HepG2 (cell line): Measurements from ENCODE around the gene PTRHD1. TPM values are rescaled to one million over a fixed set of nuclear protein-coding genes. Genes with fewer than 3 reads are reported as not detected.

Source experiments
- ATAC-seq: fragments of 200-7000 bp; cut with Tn5 transposase; 3 replicates; pipeline ENCODE4 v1.9.1; 2020; ENCODE audit warnings: mild to moderate bottlenecking, moderate library complexity
- BruUV-seq: library from RNA; stranded (reverse); fragments of 400-500 nt; replicated peaks from 2 replicates; lab custom pipeline; 2021; lab: Mats Ljungman, UMichigan
- CTCF ChIA-PET: fragments of 300-600 bp; formaldehyde crosslinking; extraction: SDS; loops from one replicate; lab custom pipeline; 2021; ENCODE audit warnings: low total read pairs, inconsistent platforms, low intra/inter-chr PET ratio; lab: Yijun Ruan, JAX
- POLR2A ChIA-PET: fragments of 350-600 bp; sonication (Branson Sonifier 250); formaldehyde crosslinking; loops from one replicate; lab custom pipeline; 2020; ENCODE audit warnings: antibody characterized with exemption, inconsistent platforms; lab: Yijun Ruan, JAX
- DNase-seq: peaks from one replicate; pipeline ENCODE4 v3.0.0-alpha.2; 2015; ENCODE audit warnings: low spot score
- FAIRE-seq: peaks from 3 replicates; lab custom pipeline; 2011; peaks lifted over from hg19 to GRCh38; lab: Jason Lieb, UNC
- H2AFZ ChIP-seq: one replicate; pipeline ENCODE4 v1.6.1; 2011; ENCODE audit warnings: low read length, inconsistent platforms
- H3K27ac ChIP-seq: fragments of 300-600 bp; 3 replicates; pipeline ENCODE4 v1.8.0; 2011; ENCODE audit warnings: mixed run types, mild to moderate bottlenecking, mixed read lengths, low read length, inconsistent platforms; ENCODE audit not compliant: insufficient read depth; ENCODE audit errors: extremely low read length
- H3K27me3 ChIP-seq, 2 experiments: fragments of 200-600 bp in 1 of 2; 2 replicates in 1 of 2; 3 replicates in 1 of 2; pipeline versions ENCODE4 v1.6.0 to v1.8.0; 2011; ENCODE audit warnings: low read length in 2 of 2, mild to moderate bottlenecking in 2 of 2, moderate library complexity in 2 of 2, inconsistent platforms in 1 of 2; ENCODE audit not compliant: insufficient read depth in 2 of 2, control insufficient read depth in 1 of 2
- H3K36me3 ChIP-seq, 2 experiments: fragments of 200-600 bp in 1 of 2; replicated peaks in 1 of 2; 2 replicates in 1 of 2; 3 replicates in 1 of 2; pipeline versions ENCODE4 v1.5.1 to v1.8.0; 2011; ENCODE audit warnings: low read length in 2 of 2, inconsistent platforms in 1 of 2; ENCODE audit not compliant: insufficient read depth in 2 of 2, control insufficient read depth in 1 of 2
- H3K4me1 ChIP-seq: 2 replicates; pipeline ENCODE4 v1.5.1; 2012; ENCODE audit warnings: low read length, inconsistent platforms; ENCODE audit not compliant: insufficient read depth
- H3K4me2 ChIP-seq: 2 replicates; pipeline ENCODE4 v1.6.0; 2011; ENCODE audit warnings: low read depth, low read length, inconsistent platforms
- H3K4me3 ChIP-seq, 3 experiments: fragments of 200-600 bp in 1 of 3; sonication (generic), shearing (Covaris generic) in 1 of 3; replicated peaks in 1 of 3; 2 replicates each; pipeline ENCODE4 v1.5.1; 2011 to 2016; ENCODE audit warnings: low read length in 3 of 3, inconsistent platforms in 2 of 3, low read depth in 2 of 3, mild to moderate bottlenecking in 2 of 3, control low read depth in 1 of 3, mixed read lengths in 1 of 3; ENCODE audit not compliant: insufficient read depth in 1 of 3
- H3K79me2 ChIP-seq: one replicate; pipeline ENCODE4 v1.6.1; 2011; ENCODE audit warnings: low read length, inconsistent platforms; ENCODE audit not compliant: insufficient read depth
- H3K9ac ChIP-seq: 2 replicates; pipeline ENCODE4 v1.6.0; 2011; ENCODE audit warnings: mild to moderate bottlenecking, low read depth, low read length, inconsistent platforms; ENCODE audit not compliant: insufficient read depth
- H3K9me3 ChIP-seq: 2 replicates; pipeline ENCODE4 v1.5.1; 2012; ENCODE audit warnings: mild to moderate bottlenecking, low read length
- H4K20me1 ChIP-seq: 2 replicates; pipeline ENCODE4 v1.6.0; 2011; ENCODE audit warnings: inconsistent platforms, mild to moderate bottlenecking, low read length, moderate library complexity; ENCODE audit not compliant: insufficient read depth
- CBX2 ChIP-seq, 2 experiments: fragments of 200-600 bp in 1 of 2; sonication (generic); formaldehyde crosslinking in 1 of 2; IDR thresholded peaks; 2 replicates each; pipeline versions ENCODE4 v1.7.0 to v1.8.1; 2018 to 2022; ENCODE audit warnings: low read depth in 2 of 2, low read length in 1 of 2, mild to moderate bottlenecking in 1 of 2, missing genetic modification reagents in 1 of 2
- CHD4 ChIP-seq: fragments of 200-600 bp; sonication (generic); IDR thresholded peaks from 2 replicates; pipeline ENCODE4 v1.7.0; 2017; ENCODE audit warnings: mild to moderate bottlenecking, low read length, borderline replicate concordance
- ELK4 ChIP-seq: sonication (generic); formaldehyde crosslinking; IDR thresholded peaks from 2 replicates; pipeline ENCODE4 v1.9.0; 2021; ENCODE audit warnings: missing genetic modification reagents, borderline replicate concordance
- HMGXB3 ChIP-seq: sonication (generic); formaldehyde crosslinking; IDR thresholded peaks from 2 replicates; pipeline ENCODE4 v1.4.0; 2020; ENCODE audit warnings: missing genetic modification reagents, borderline replicate concordance
- REPIN1 ChIP-seq: sonication (generic); formaldehyde crosslinking; IDR thresholded peaks from 2 replicates; pipeline ENCODE4 v1.8.0; 2022; ENCODE audit warnings: missing genetic modification reagents, low read depth, mild to moderate bottlenecking, borderline replicate concordance
- TBX2 ChIP-seq: sonication (generic); formaldehyde crosslinking; IDR thresholded peaks from 2 replicates; pipeline ENCODE4 v1.5.0; 2020; ENCODE audit warnings: missing genetic modification reagents, mild to moderate bottlenecking, borderline replicate concordance
- TRAFD1 ChIP-seq: sonication (generic); formaldehyde crosslinking; IDR thresholded peaks from 2 replicates; pipeline ENCODE4 v1.5.1; 2020; ENCODE audit warnings: missing genetic modification reagents, mild to moderate bottlenecking, borderline replicate concordance
- ZBTB3 ChIP-seq: sonication (generic); formaldehyde crosslinking; IDR thresholded peaks from 2 replicates; pipeline ENCODE4 v1.4.0; 2020; ENCODE audit warnings: low read depth, mild to moderate bottlenecking, moderate library complexity, missing genetic modification reagents, borderline replicate concordance
- ZNF343 ChIP-seq: sonication (generic); formaldehyde crosslinking; IDR thresholded peaks from 2 replicates; pipeline ENCODE4 v1.4.0; 2020; ENCODE audit warnings: mild to moderate bottlenecking, missing genetic modification reagents
- ZNF615 ChIP-seq: sonication (generic); formaldehyde crosslinking; IDR thresholded peaks from 2 replicates; pipeline ENCODE4 v1.5.0; 2020; ENCODE audit warnings: mild to moderate bottlenecking, missing genetic modification reagents, borderline replicate concordance
- WGBS: methylation state at CpG from one replicate; pipeline ENCODE4 v1.1.6; 2017; ENCODE audit warnings: low lambda C conversion rate; 5-methylcytosine and 5-hydroxymethylcytosine counted together
- in situ Hi-C: cut with HindIII; loops from 2 replicates; pipeline ENCODE4 v1.10.0; 2017; ENCODE audit warnings: low pct_unique_long_range_greater_than_20kb; ENCODE audit not compliant: extremely low pct_ligation_motif_present
- intact Hi-C: fragments of 100-400 bp; cut with micrococcal nuclease; formaldehyde crosslinking; loops from one replicate; pipeline ENCODE4 v1.10.0; 2022; ENCODE audit not compliant: unreplicated experiment
- polyA plus RNA-seq, 8 experiments: library from polyadenylated mRNA; depleted of rRNA in 3 of 8; stranded (reverse) in 7 of 8; unstranded in 1 of 8; fragments of >200 nt; fragmentation: Illumina TruSeq in 4 of 8; extraction: Trizol in 4 of 8; gene quantifications; 2 replicates each; pipeline versions ENCODE4 v1.2.1 to v1.2.3, GENCODE V29; 2011 to 2016; ENCODE audit warnings: low read depth in 4 of 8, missing spikeins in 1 of 8, mixed read lengths in 1 of 8; ENCODE audit not compliant: insufficient read depth in 1 of 8
- total RNA-seq, 5 experiments: library from RNA; depleted of rRNA; stranded (reverse); fragments of >200 nt; fragmentation: Illumina TruSeq; extraction: Trizol; gene quantifications; 2 replicates each; pipeline ENCODE4 v1.2.3, GENCODE V29; 2016; ENCODE audit warnings: low read depth in 1 of 5

PTRHD1 gene
- total and polyA plus RNA-seq, 2 of the 13 experiments (the other 11 are each of a cell fraction or from before 2014, with no cell fraction given) = 72.6 to 90.8 TPM

GRCh38 chr2:24744356-24744755 lies 48.8 kb downstream of the PTRHD1 start:
- FAIRE-seq = no peak
- no peak for TF ChIP-seq CBX2 (IDR thresholded peaks at IDR 0.05; ENCODE audit: low read depth, low read length)
- no peak for TF ChIP-seq CBX2 (CRISPR knock-in tag; IDR thresholded peaks at IDR 0.05; ENCODE audit: low read depth)
- TF ChIP-seq ZNF343 (CRISPR knock-in tag) = no peak
- TF ChIP-seq ZBTB3 (CRISPR knock-in tag) = no peak
- TF ChIP-seq ZNF615 (CRISPR knock-in tag) = no peak
- ChIA-PET POLR2A (no interaction called here), CTCF (no interaction called here)
- Histone ChIP-seq H3K27ac (no peak overlapping the region), H3K4me1 (no peaks in the 10 kb centered on the region), H4K20me1 (no peaks in the 10 kb centered on the region), H3K27me3 (no peaks in the 10 kb centered on the region), H3K4me2 (no peak overlapping the region), H3K36me3 (peaks cover 1 to 13% of the 10 kb centered on the region in 2 experiments; a peak in 2 of 5 replicates), H3K9me3 (no peaks in the 10 kb centered on the region), H2AFZ (no peak overlapping the region), H3K4me3 (no peak overlapping the region), H3K79me2 (no peaks in the 10 kb centered on the region), H3K9ac (no peak overlapping the region)
- 74% methylated on average over 1 of the region's 1 CpG for WGBS
- in situ Hi-C loops = no loop called here
- ATAC-seq = no peak
- DNase-seq = no peak
- no TSS peak for BruUV-seq
- intact Hi-C loops = no loop called here

GRCh38 chr2:24743924-24744323 lies 49.3 kb downstream of the PTRHD1 start:
- Histone ChIP-seq H3K9ac (no peak overlapping the region), H4K20me1 (no peaks in the 10 kb centered on the region), H3K9me3 (no peaks in the 10 kb centered on the region), H3K4me1 (no peaks in the 10 kb centered on the region), H3K4me3 (no peak overlapping the region), H3K79me2 (no peaks in the 10 kb centered on the region), H3K27me3 (no peaks in the 10 kb centered on the region), H3K36me3 (peaks cover 1 to 13% of the 10 kb centered on the region in 2 experiments; a peak in 2 of 5 replicates), H3K4me2 (no peak overlapping the region), H3K27ac (no peak overlapping the region), H2AFZ (no peak overlapping the region)
- WGBS = 97% methylated on average over 3 of the region's 3 CpGs
- DNase-seq = no peak
- no TSS peak for BruUV-seq
- CTCF ChIA-PET = no interaction called here
- ATAC-seq = no peak
- intact Hi-C loops = no loop called here
- FAIRE-seq = no peak
- POLR2A ChIA-PET = no interaction called here
- in situ Hi-C loops = no loop called here
- TF ChIP-seq TBX2 (CRISPR knock-in tag) (no peak), HMGXB3 (CRISPR knock-in tag) (no peak), CHD4 (no peak), REPIN1 (no peak), TRAFD1 (CRISPR knock-in tag) (no peak), ELK4 (no peak)
